Activated T-helper 17 cell treated with anti-CD3 and anti-CD28 coated beads, Interleukin-2, amount 50 U/mL, for 72 hours (primary cell): ENCODE measurements around the gene KCNJ9. TPM values are rescaled to one million over a fixed set of nuclear protein-coding genes. Genes with fewer than 3 reads are reported as not detected.
A peak's percentile ranks its signal among the peaks of the same experiment; 100 is the strongest.

Source experiments
- ATAC-seq: fragments of 150-1000 bp; cut with Tn5 transposase; replicated peaks from 2 replicates; pipeline ENCODE4 v1.10.0; 2021; ENCODE audit warnings: mild to moderate bottlenecking, moderate library complexity
- H3K27ac Mint-ChIP-seq: one replicate; pipeline ENCODE4 v1.8.0; 2022; ENCODE audit warnings: mixed read lengths
- H3K27me3 Mint-ChIP-seq: one replicate; pipeline ENCODE4 v1.8.0; 2022; ENCODE audit warnings: mixed read lengths
- H3K36me3 Mint-ChIP-seq: one replicate; pipeline ENCODE4 v1.8.0; 2022; ENCODE audit warnings: low read depth, mild to moderate bottlenecking, mixed read lengths
- H3K4me1 Mint-ChIP-seq: one replicate; pipeline ENCODE4 v1.8.0; 2022; ENCODE audit warnings: mixed read lengths
- H3K4me3 Mint-ChIP-seq: one replicate; pipeline ENCODE4 v1.8.0; 2022; ENCODE audit warnings: mild to moderate bottlenecking, mixed read lengths
- H3K9me3 Mint-ChIP-seq: one replicate; pipeline ENCODE4 v1.8.0; 2022; ENCODE audit warnings: mixed read lengths
- total RNA-seq, 2 donors: library from RNA; stranded (reverse); gene quantifications; one replicate each; pipeline ENCODE4 v1.2.3, GENCODE V29; 2022

The KCNJ9 gene
- total RNA-seq, 2 donors from 2014 or later, result 0.13 TPM; not detected in 1

- ATAC-seq, result no peak
Observed at GRCh38 chr1:160056648-160057169, 24.6 kb upstream of the KCNJ9 start.

GRCh38 chr1:160058087-160058486 is 23.3 kb upstream of the KCNJ9 start:
- H3K4me3 Mint-ChIP-seq, result no peak overlapping the region
- ATAC-seq, result no peak
- no peaks in the 10 kb centered on the region for H3K4me1 Mint-ChIP-seq
- no peaks in the 10 kb centered on the region for H3K9me3 Mint-ChIP-seq
- no peaks in the 10 kb centered on the region for H3K36me3 Mint-ChIP-seq
- H3K27ac Mint-ChIP-seq, result no peak overlapping the region
- peaks cover 52% of the 10 kb centered on the region for H3K27me3 Mint-ChIP-seq

More at GRCh38 chr1:160056648-160057169, 24.6 kb upstream of the KCNJ9 start:
- Mint-ChIP-seq H3K9me3 (no peaks in the 10 kb centered on the region), H3K36me3 (no peaks in the 10 kb centered on the region), H3K4me1 (no peaks in the 10 kb centered on the region), H3K27me3 (peaks cover 59% of the 10 kb centered on the region), H3K27ac (no peak overlapping the region), H3K4me3 (no peak overlapping the region)

DNA sequence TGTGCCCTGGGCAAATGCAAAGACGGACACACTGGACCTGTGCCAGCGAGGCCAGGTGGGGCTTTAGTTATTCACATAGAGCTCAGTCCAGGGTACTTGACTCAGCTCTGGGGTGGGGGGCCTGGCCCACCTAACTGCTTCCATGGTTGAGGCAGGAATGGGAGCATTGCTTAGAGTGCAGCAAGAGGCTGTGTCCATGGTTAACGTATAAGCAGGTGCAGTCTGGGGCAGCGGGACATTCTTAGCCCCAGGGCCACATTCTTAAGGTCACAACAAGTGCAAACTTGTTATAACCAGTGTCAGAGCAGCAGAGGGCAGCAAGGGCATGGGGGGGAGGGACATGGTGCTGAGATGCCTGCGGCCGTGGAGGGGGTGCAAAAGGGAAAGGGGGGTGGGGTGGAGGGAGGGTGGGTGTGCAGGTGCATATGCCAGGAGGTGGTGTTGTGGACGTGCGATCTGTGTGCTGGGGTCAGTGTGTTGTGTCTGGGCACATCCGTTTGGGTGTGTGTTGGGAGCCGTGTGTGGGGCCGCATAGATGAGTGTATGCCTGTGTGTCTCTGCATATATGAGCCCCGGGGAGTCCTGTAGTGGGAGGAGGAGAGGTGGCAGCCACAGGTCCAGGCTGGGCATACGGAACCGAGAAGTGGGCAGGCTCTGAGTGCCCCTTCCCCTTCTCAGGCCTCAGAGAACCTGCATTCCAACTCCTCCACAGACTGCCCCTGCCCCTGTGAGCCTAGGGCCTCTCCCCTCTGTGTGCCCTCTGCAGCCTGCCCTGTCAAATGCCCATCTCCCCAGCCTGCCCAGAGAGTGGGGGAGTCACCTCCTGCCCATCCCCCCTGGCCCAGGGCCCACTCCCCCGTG is 19.7 kb upstream of the KCNJ9 start:
- Mint-ChIP-seq H3K4me1 (no peaks in the 10 kb centered on the region), H3K27ac (no peak overlapping the region), H3K27me3 (peaks cover 31% of the 10 kb centered on the region), H3K9me3 (no peaks in the 10 kb centered on the region), H3K36me3 (no peaks in the 10 kb centered on the region), H3K4me3 (no peak overlapping the region)
- ATAC-seq, result no peak

DNA sequence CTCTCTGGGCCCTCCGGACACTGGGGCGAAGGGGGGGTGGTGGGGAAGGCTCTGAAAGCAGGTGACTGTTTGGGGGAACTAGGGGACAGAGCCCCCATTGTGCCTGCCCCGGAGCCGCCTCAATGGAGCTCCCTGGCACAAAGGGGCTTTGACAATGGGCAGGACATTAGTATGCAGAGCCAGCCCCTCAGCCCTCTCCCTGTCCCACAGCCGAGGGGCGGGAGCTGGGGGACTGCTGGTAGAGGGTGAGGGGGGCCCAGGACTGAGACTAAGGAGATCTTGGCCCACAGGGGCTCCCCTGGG is 19.2 kb upstream of the KCNJ9 start:
- Mint-ChIP-seq H3K4me3 (no peak overlapping the region), H3K36me3 (no peaks in the 10 kb centered on the region), H3K4me1 (no peaks in the 10 kb centered on the region), H3K27me3 (peaks cover 27% of the 10 kb centered on the region), H3K27ac (no peak overlapping the region), H3K9me3 (no peaks in the 10 kb centered on the region)
- no peak for ATAC-seq

GRCh38 chr1:160063176-160063575 is 18.2 kb upstream of the KCNJ9 start:
- peaks cover 20% of the 10 kb centered on the region for H3K27me3 Mint-ChIP-seq
- H3K9me3 Mint-ChIP-seq, result no peaks in the 10 kb centered on the region
- no peaks in the 10 kb centered on the region for H3K4me1 Mint-ChIP-seq
- no peak overlapping the region for H3K4me3 Mint-ChIP-seq
- ATAC-seq, result no peak
- H3K36me3 Mint-ChIP-seq, result no peaks in the 10 kb centered on the region
- no peak overlapping the region for H3K27ac Mint-ChIP-seq

DNA sequence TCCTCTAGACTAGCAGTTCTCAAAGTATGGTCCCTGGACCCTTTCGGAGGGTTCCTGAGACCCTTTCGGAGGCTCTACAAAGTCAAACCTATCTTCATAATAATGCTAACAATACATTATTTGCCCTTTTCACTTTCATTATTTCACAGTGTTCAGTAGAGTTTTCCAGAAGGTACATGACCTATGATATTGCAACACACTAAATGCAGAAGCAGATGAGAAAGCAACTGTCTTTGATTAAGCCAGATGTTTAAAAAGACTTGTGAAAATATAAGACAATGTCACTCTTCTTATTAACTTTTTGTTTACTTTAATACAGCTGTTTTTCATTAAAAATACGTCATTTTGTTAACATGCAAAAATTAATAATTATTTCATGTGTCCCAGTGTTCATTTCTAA is 17.2 kb upstream of the KCNJ9 start:
- Mint-ChIP-seq H3K36me3 (no peaks in the 10 kb centered on the region), H3K27ac (no peak overlapping the region), H3K4me1 (no peaks in the 10 kb centered on the region), H3K9me3 (no peaks in the 10 kb centered on the region), H3K4me3 (no peak overlapping the region), H3K27me3 (peaks cover 18% of the 10 kb centered on the region)
- no peak for ATAC-seq

DNA sequence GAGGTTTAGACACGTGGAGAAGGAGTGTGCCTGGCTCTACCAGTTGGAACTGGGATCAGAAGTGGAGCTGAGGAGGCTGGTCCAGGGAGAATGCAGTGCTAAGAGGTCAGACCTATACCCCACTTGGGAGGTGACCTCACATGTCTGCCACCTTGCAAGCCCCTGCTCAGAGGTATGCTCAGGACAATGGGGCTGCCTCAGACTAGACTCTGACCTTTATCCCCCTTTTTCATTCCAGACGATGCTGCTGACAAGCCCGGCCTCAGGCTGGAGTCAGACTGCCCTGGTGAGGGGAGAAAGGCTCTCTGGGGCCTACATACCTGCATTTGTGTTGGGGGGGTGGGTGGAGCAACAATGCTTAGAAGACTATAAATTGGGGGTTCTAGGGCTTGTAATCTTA is 16.6 kb upstream of the KCNJ9 start:
- H3K4me3 Mint-ChIP-seq, result no peak overlapping the region
- H3K27me3 Mint-ChIP-seq, result peaks cover 18% of the 10 kb centered on the region
- H3K27ac Mint-ChIP-seq, result no peak overlapping the region
- no peak for ATAC-seq
- H3K9me3 Mint-ChIP-seq, result no peaks in the 10 kb centered on the region
- H3K4me1 Mint-ChIP-seq, result no peaks in the 10 kb centered on the region
- H3K36me3 Mint-ChIP-seq, result no peaks in the 10 kb centered on the region

DNA sequence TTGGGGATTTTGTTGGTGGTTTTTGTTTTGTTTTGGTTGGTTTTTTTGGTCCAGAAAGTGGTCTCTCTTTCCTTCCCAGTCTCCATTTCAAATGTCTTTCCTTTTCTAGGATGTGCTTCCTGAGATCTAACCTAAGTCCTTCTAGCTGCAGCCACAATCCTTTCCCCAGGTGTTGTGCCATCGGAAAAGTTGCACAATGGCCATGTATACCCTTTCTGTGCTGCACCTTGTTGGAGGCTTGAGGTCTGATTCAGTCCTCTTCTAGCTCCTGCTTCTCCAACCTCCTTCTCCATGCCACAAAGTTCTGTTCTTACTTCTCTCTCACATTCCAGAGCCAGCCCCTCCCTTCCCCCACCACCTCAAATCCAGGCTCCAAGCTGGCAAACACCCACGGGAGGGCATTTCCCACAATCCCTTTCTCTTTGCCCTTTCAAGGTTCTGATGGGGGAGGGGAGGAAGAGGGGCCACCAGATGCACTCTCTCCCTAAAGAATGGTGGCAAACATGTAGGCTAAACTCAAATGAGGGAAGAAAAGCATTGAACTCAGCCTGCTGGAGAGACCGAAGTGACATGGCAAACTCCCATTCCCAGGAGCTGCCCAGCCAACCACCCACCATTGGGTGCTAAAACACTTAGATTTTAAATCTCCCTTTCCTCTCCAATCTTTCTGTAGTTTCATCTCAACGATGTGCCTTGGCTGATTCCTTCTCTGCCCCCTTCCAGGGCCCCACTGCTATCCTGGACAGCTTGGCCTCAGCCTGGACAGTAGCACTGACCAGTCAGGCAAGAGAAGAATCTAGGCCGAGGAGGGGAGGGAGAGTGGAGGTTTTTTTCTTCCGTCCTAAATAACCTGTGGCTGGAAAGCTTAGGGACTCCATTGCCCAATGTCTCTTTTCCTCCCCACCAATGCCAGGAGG is 14.3 kb upstream of the KCNJ9 start:
- ATAC-seq, result no peak
- no peaks in the 10 kb centered on the region for H3K9me3 Mint-ChIP-seq
- no peaks in the 10 kb centered on the region for H3K36me3 Mint-ChIP-seq
- H3K27me3 Mint-ChIP-seq, result peaks cover 30% of the 10 kb centered on the region
- peaks cover 11% of the 10 kb centered on the region for H3K4me1 Mint-ChIP-seq
- no peak overlapping the region for H3K27ac Mint-ChIP-seq
- H3K4me3 Mint-ChIP-seq, result no peak overlapping the region

DNA sequence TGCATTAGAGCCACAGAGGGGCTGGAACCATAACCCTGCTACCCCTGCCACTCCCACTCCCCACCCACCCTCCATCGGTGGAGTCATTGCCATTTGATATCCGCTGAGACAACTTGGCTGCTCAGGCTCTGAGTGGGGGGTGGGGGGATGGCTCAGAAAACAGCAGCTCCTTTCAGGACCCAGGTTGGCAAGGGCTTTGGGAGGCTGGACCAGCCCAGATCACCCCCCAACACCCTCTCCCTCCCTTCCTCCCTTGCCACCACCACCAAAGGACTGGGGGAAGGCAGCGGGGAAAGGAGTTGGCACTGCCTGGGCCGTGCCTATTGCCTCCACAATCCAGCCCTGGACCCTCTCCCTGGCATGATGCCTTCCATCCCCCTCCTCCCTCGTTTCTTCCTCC is 13.1 kb upstream of the KCNJ9 start:
- Mint-ChIP-seq H3K36me3 (no peaks in the 10 kb centered on the region), H3K4me3 (no peak overlapping the region), H3K27ac (no peak overlapping the region), H3K9me3 (no peaks in the 10 kb centered on the region), H3K27me3 (peaks cover 32% of the 10 kb centered on the region), H3K4me1 (peaks cover 11% of the 10 kb centered on the region)
- no peak for ATAC-seq

DNA sequence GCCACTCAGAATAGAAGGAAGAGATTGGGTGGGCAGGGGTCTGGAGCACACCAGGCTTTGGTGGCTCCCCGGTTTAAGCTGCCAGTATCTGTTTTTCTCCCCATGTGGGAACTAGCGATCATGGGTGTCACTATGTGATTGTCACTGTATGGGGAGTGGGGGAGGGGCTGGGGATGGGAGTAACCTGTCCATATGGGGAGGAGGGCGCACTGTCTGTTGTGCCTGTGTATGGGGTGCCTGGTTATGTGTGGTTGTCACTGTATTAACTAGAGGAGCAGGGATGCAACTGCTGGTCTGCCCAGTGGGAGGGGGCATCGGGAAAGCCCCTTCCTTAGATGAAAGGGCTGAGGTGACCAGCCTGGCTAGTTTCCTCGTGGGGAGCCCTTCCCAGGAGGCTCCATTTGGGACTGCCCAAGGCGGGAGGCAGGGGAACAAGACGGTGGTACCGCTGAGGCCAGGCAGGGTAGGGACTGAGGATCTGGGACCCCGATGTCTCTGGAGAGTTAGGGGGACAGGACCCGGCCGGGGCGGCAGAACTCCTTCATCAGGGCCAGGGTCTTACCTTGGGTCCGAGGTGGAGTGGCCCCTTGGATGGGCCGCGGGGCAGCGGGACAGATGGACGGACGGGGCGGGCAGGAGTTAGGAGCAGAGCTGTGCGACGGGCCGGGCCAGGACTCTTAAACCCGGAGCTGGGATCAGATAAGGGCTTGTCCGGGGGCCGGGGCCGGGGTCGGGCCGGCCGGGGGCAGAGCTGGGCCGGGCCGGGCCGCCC is 11.7 kb upstream of the KCNJ9 start, which contains the start of gene KCNJ10:
TSS of gene KCNJ10 (minus strand) at position 701 of the 772 bp plus-strand sequence. CDS start 27,628 bp downstream, outside the sequence.
- Mint-ChIP-seq H3K4me3 (peak within 1 kb of the TSS; percentile 86), H3K4me1 (peaks cover 11% of the 10 kb centered on the region), H3K9me3 (no peaks in the 10 kb centered on the region), H3K27me3 (peaks cover 38% of the 10 kb centered on the region), H3K36me3 (no peaks in the 10 kb centered on the region), H3K27ac (peak within 1 kb of the TSS; percentile 60)
- ATAC-seq, result no peak

- H3K36me3 Mint-ChIP-seq, result no peaks in the 10 kb centered on the region
- H3K4me3 Mint-ChIP-seq, result peak overlapping the region; percentile 86
- peak overlapping the region; percentile 60 for H3K27ac Mint-ChIP-seq
- peak; percentile 73 for ATAC-seq
- peaks cover 41% of the 10 kb centered on the region for H3K27me3 Mint-ChIP-seq
- peaks cover 11% of the 10 kb centered on the region for H3K4me1 Mint-ChIP-seq
- no peaks in the 10 kb centered on the region for H3K9me3 Mint-ChIP-seq
Observed at GRCh38 chr1:160070243-160071163, 10.8 kb upstream of the KCNJ9 start.

GRCh38 chr1:160071289-160071688 is 10.0 kb upstream of the KCNJ9 start:
- Mint-ChIP-seq H3K36me3 (no peaks in the 10 kb centered on the region), H3K4me1 (peaks cover 11% of the 10 kb centered on the region), H3K27ac (no peak overlapping the region), H3K4me3 (no peak overlapping the region), H3K27me3 (peaks cover 44% of the 10 kb centered on the region), H3K9me3 (no peaks in the 10 kb centered on the region)
- no peak for ATAC-seq

DNA sequence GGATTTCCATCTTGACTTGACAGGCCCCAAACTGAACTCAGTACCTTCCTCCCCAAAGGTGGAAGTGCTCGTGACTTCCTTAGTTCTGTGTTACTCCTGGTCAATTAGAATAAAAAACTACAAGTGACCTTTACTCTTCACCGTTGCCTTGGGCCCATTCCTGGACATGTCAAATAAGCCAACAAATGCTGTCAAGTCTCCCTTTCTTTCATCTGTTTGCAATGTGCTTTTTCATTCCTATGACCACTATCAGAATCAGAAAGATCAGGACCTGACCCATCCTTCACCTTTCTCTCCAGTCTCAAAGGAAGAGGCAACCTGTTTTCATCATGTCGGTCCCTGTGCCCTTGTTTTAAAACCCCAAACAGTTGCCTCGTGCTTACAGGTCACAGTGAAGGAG is 6.5 kb upstream of the KCNJ9 start:
- ATAC-seq, result no peak
- H3K36me3 Mint-ChIP-seq, result no peaks in the 10 kb centered on the region
- no peak overlapping the region for H3K27ac Mint-ChIP-seq
- peaks cover 16% of the 10 kb centered on the region for H3K4me1 Mint-ChIP-seq
- H3K27me3 Mint-ChIP-seq, result peaks cover 50% of the 10 kb centered on the region
- no peak overlapping the region for H3K4me3 Mint-ChIP-seq
- H3K9me3 Mint-ChIP-seq, result no peaks in the 10 kb centered on the region
